ENCODE measurements around the gene SCNN1A.
A peak's percentile ranks its signal among the peaks of the same experiment; 100 is the strongest.

- TF ChIP-seq, protein P1, sequence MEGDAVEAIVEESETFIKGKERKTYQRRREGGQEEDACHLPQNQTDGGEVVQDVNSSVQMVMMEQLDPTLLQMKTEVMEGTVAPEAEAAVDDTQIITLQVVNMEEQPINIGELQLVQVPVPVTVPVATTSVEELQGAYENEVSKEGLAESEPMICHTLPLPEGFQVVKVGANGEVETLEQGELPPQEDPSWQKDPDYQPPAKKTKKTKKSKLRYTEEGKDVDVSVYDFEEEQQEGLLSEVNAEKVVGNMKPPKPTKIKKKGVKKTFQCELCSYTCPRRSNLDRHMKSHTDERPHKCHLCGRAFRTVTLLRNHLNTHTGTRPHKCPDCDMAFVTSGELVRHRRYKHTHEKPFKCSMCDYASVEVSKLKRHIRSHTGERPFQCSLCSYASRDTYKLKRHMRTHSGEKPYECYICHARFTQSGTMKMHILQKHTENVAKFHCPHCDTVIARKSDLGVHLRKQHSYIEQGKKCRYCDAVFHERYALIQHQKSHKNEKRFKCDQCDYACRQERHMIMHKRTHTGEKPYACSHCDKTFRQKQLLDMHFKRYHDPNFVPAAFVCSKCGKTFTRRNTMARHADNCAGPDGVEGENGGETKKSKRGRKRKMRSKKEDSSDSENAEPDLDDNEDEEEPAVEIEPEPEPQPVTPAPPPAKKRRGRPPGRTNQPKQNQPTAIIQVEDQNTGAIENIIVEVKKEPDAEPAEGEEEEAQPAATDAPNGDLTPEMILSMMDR (conservative IDR thresholded peaks at IDR 0.05 in 1 of 2, IDR thresholded peaks at IDR 0.05 in 1 of 2; ENCODE audit: low read depth in 1 of 2, low read length in 2 of 2), result peak; percentile 42 to 67
- TF ChIP-seq EZH2 (IDR thresholded peaks at IDR 0.05; ENCODE audit: low read length, missing control alignments), result no peak
These were observed 39.8 kb downstream of the SCNN1A start for GRCh38 chr12:6335451-6336078.
